ENCODE results near the gene TFAP2E.

- TF ChIP-seq CTCF (IDR thresholded peaks at IDR 0.05; ENCODE audit: insufficient read depth, low read depth, low read length): no peak
- no peak for TF ChIP-seq EZH2 (IDR thresholded peaks at IDR 0.05; ENCODE audit: insufficient read depth, low read length)
Measured at GRCh38 chr1:35598895-35599294, 25.8 kb downstream of the TFAP2E start.
